Cardiac muscle cell (in vitro differentiated cells and primary cell): ENCODE data around the gene GET3. TPM values are rescaled to one million over a fixed set of nuclear protein-coding genes. Genes with fewer than 3 reads are reported as not detected.
"Not testable (repeated sequence)": the region's sequence is repeated elsewhere in the genome, so short reads cannot be mapped to it uniquely, and the experiment has no call there.

Experiments
- DNase-seq, 2 donors: peaks; one replicate each; pipeline versions ENCODE4 v3.0.0 to v3.0.0-alpha.2; 2010 to 2017; ENCODE audit warnings: low read depth in 1 of 2, low spot score in 1 of 2
- H3K27ac ChIP-seq: fragments of 200-600 bp; sonication (generic); 2 replicates; pipeline ENCODE4 v1.5.1; 2016
- H3K27me3 ChIP-seq: fragments of 200-600 bp; sonication (generic); 2 replicates; pipeline ENCODE4 v1.6.0; 2016; ENCODE audit warnings: control low read depth
- H3K36me3 ChIP-seq: fragments of 200-600 bp; sonication (generic); 2 replicates; pipeline ENCODE4 v1.5.1; 2016; ENCODE audit warnings: control low read depth
- H3K4me1 ChIP-seq: fragments of 200-600 bp; sonication (generic); 2 replicates; pipeline ENCODE4 v1.8.1; 2017; ENCODE audit warnings: low read depth, mild to moderate bottlenecking, mixed run types
- H3K4me3 ChIP-seq: fragments of 200-600 bp; sonication (generic); 2 replicates; pipeline ENCODE4 v1.5.1; 2016; ENCODE audit warnings: mild to moderate bottlenecking
- H3K9me3 ChIP-seq: fragments of 200-600 bp; sonication (generic); 2 replicates; pipeline ENCODE4 v1.5.1; 2017; ENCODE audit warnings: low read depth, mild to moderate bottlenecking, control low read depth
- polyA plus RNA-seq: library from polyadenylated mRNA; unstranded; fragments of >200 nt; fragmentation: Nextera tagmentation; extraction: Ambion mirVana; gene quantifications from 2 replicates; pipeline ENCODE4 v1.2.1, GENCODE V29; 2016
- total RNA-seq: library from RNA; depleted of rRNA; stranded (reverse); fragments of >200 nt; gene quantifications from 2 replicates; pipeline ENCODE4 v1.2.3, GENCODE V29; 2016
- TF ChIP-seq, protein P1 (sequence below): IDR thresholded peaks from 2 replicates; pipeline ENCODE4 v1.5.1; 2012; ENCODE audit warnings: low read depth, mild to moderate bottlenecking, low read length

Gene GET3
- total and polyA plus RNA-seq, 2 experiments from 2014 or later, result 44.8 to 103 TPM

DNA sequence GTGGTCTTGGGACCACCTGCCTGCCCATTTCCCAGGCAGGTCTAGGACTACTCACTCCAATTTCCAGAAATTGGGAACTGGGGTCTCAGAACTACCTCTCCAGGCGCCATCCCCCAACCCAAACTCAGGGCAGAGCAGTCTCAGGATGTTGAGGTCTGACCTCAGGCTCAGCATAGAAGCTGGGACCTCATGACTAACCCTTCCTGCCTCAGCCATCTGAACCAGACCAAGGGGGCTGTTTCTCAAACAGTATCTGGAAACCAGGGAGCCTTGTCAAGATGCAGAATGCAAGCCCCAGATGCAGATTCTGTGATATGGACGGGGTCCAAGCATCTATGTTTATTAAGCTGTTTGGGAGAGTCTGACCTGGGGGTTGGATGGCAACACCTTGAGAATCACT, 42.2 kb upstream of the GET3 start:
- no peaks in the 10 kb centered on the region for H3K9me3 ChIP-seq
- TF ChIP-seq, protein P1, sequence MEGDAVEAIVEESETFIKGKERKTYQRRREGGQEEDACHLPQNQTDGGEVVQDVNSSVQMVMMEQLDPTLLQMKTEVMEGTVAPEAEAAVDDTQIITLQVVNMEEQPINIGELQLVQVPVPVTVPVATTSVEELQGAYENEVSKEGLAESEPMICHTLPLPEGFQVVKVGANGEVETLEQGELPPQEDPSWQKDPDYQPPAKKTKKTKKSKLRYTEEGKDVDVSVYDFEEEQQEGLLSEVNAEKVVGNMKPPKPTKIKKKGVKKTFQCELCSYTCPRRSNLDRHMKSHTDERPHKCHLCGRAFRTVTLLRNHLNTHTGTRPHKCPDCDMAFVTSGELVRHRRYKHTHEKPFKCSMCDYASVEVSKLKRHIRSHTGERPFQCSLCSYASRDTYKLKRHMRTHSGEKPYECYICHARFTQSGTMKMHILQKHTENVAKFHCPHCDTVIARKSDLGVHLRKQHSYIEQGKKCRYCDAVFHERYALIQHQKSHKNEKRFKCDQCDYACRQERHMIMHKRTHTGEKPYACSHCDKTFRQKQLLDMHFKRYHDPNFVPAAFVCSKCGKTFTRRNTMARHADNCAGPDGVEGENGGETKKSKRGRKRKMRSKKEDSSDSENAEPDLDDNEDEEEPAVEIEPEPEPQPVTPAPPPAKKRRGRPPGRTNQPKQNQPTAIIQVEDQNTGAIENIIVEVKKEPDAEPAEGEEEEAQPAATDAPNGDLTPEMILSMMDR, result no peak
- DNase-seq, result no peak
- no peaks in the 10 kb centered on the region for H3K4me1 ChIP-seq
- no peaks in the 10 kb centered on the region for H3K36me3 ChIP-seq
- H3K27me3 ChIP-seq, result no peaks in the 10 kb centered on the region
- H3K27ac ChIP-seq, result no peak overlapping the region
- no peak overlapping the region for H3K4me3 ChIP-seq

DNA sequence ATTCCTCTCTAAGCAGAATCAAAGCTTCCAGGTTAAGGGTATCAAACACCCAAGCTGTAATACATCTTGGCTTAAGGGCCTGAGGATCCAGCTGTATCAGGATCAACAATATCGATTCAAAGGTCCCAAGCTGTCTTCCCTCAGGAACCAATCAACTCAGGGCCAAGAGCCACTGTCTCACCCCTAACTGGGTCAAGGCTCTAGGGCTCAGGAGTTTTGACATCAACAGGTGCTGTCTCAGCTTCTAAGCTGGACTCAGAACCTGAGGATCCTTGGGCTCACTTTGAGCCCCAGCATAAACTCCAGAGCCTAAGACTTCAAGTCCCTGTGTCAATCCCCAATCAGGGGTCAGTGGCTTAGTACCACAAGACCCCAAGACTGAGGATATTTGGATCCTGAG, 41.8 kb upstream of the GET3 start:
- Histone ChIP-seq H3K27me3 (no peaks in the 10 kb centered on the region), H3K4me1 (no peaks in the 10 kb centered on the region), H3K9me3 (no peaks in the 10 kb centered on the region), H3K4me3 (peak overlapping the region; percentile 72), H3K36me3 (no peaks in the 10 kb centered on the region), H3K27ac (no peak overlapping the region)
- TF ChIP-seq, protein P1, result no peak
- DNase-seq, result no peak

DNA sequence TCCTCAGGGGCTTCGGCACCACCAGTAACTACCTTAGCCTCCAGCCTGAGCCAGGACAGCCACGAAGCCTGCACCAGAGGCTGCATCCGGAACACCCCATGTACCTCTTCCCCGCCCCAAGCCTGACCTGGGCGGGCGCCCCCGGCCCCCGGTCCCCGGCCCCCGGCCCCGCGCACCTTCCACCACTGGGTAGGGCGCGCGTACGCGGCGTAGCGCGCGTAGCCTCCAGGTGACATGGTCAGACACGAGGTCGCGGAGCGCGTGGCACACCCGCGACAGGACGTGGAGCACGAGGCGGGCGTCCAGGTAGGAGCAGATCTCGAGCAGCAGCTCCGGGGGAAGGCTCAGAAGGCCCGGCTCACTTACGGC, 41.3 kb upstream of the GET3 start:
- peaks cover 2% of the 10 kb centered on the region for H3K36me3 ChIP-seq
- no peak for DNase-seq
- H3K27ac ChIP-seq, result no peak overlapping the region
- no peaks in the 10 kb centered on the region for H3K4me1 ChIP-seq
- peak overlapping the region; percentile 72 for H3K4me3 ChIP-seq
- H3K27me3 ChIP-seq, result no peaks in the 10 kb centered on the region
- TF ChIP-seq, protein P1, result no peak
- H3K9me3 ChIP-seq, result no peaks in the 10 kb centered on the region

DNA sequence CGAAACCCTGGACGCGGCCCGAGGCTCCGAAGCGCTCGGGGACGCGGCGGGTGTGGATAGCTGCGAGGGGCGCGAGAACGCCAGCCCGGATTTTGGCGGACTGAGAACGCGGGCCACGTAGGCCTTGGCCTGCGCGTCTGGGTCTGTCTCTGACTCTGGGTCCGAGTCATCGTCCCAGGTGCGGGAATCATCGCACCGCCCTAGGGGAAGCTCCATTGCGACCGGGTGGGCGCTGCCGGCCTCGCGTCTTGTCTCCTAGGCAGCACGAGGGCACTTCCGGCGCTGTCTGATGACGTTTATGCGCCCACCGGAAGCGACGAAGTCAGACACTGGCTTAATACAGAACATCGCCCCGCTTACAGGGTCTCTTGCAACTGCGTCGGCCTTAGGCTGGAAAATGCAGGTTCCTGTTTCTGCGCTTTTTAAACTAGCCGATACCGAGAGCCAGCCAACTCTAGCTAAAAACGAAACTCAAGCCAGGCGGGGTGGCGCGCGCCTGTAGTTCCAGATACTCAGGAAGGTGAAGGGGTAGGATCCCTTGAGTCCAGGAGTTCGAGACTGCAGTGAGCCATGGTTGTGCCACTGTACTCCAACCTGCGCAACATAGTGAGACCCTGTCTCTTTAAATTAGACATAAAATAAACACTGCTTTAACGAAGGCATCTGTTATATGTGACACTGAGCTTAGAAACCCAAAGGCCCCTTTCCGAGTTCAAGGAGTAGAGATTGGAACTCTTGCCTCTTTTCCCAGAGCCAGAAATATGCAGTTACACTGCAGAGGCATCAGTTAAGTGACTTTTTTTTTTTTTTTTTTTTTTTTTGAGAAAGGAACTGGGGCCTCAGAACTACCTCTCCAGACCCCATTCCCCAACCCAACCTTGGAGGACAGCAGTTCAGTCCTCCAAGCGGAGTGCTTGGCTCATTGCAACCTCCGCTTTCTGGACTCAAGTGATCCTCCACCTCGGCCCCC, 40.6 kb upstream of the GET3 start, which contains the start of gene FBXW9:
Gene FBXW9, minus strand, starts transcription at position 266 of the 970 bp plus-strand sequence. Its CDS starts 50 bp downstream, at position 216.
- Histone ChIP-seq H3K4me1 (no peaks in the 10 kb centered on the region), H3K4me3 (peak within 1 kb of the TSS; percentile 72), H3K27ac (peak within 1 kb of the TSS; percentile 85), H3K36me3 (peaks cover 9% of the 10 kb centered on the region), H3K27me3 (no peaks in the 10 kb centered on the region), H3K9me3 (no peaks in the 10 kb centered on the region)
- DNase-seq, result peak; percentile 93 to 97
- TF ChIP-seq, protein P1, result no peak

DNA sequence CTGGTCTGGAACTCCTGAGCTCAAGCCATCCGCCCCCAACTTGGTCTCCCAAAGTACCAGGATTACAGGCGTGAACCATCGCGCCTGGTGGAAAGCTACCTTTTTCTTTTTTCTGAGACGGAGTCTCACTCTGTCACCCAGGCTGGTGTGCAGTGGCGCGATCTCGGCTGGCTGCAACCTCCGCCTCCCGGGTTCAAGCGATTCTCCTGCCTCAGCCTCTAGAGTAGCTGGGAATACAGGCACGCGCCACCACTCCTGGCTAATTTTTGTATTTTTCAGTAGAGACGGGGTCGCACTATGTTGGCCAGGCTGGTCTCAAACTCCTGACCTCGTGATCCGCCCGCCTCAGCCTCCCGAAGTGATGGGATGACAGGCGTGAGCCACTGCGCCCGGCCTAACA, 39.9 kb upstream of the GET3 start:
- H3K36me3 ChIP-seq, result peaks cover 15% of the 10 kb centered on the region
- not testable (repeated sequence) for H3K4me3 ChIP-seq, H3K4me1 ChIP-seq, H3K27ac ChIP-seq, DNase-seq, H3K27me3 ChIP-seq, H3K9me3 ChIP-seq

DNA sequence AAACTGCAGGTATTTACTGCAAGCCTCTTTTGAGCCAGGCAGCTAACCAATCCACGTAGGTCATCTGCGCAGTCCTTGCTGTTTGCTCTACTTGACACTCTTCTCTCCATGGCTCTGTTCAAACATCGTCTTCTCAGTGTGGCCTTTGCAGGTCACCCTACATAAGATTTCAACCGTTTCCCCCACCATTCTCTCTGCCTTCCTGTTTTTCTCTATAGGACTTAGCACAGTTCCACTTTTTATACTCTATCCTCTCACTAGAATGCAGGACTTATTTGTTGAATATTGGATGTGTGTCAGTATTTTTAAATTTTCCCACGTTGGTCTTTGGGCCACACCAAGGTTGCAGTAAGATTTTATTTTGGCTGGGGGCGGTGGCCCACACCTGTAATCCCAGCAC, 39.2 kb upstream of the GET3 start:
- Histone ChIP-seq H3K4me1 (no peaks in the 10 kb centered on the region), H3K4me3 (no peak overlapping the region), H3K27me3 (no peaks in the 10 kb centered on the region), H3K9me3 (no peaks in the 10 kb centered on the region), H3K27ac (no peak overlapping the region), H3K36me3 (peaks cover 21% of the 10 kb centered on the region)
- no peak for DNase-seq
- TF ChIP-seq, protein P1, result no peak
